Hepatocyte (in vitro differentiated cells): ENCODE measurements around the gene OR10K1. TPM values are rescaled to one million over a fixed set of nuclear protein-coding genes. Genes with fewer than 3 reads are reported as not detected.
A peak's percentile ranks its signal among the peaks of the same experiment; 100 is the strongest.

Source experiments
- DNase-seq: peaks from one replicate; pipeline ENCODE4 v3.0.0-alpha.2; 2016; ENCODE audit warnings: low spot score
- H2AFZ ChIP-seq: fragments of 200-600 bp; sonication (generic); 2 replicates; pipeline ENCODE4 v1.6.0; 2016; ENCODE audit warnings: antibody characterized with exemption, mild to moderate bottlenecking
- H3K27ac ChIP-seq: fragments of 200-600 bp; sonication (generic); 2 replicates; pipeline ENCODE4 v1.5.1; 2016; ENCODE audit warnings: mild to moderate bottlenecking
- H3K27me3 ChIP-seq: fragments of 200-600 bp; sonication (generic); 2 replicates; pipeline ENCODE4 v1.6.1; 2016
- H3K36me3 ChIP-seq: fragments of 200-600 bp; sonication (generic); replicated peaks from 2 replicates; pipeline ENCODE4 v1.5.1; 2016; ENCODE audit warnings: low read depth; ENCODE audit not compliant: insufficient read depth
- H3K4me1 ChIP-seq: fragments of 200-600 bp; sonication (generic); 2 replicates; pipeline ENCODE4 v1.5.1; 2016; ENCODE audit warnings: mild to moderate bottlenecking, moderate library complexity; ENCODE audit not compliant: insufficient read depth
- H3K4me2 ChIP-seq: fragments of 200-600 bp; sonication (generic); 2 replicates; pipeline ENCODE4 v1.6.0; 2016
- H3K4me3 ChIP-seq: fragments of 200-600 bp; sonication (generic); 2 replicates; pipeline ENCODE4 v1.5.1; 2016; ENCODE audit warnings: mild to moderate bottlenecking
- H3K79me2 ChIP-seq: fragments of 200-600 bp; sonication (generic); 2 replicates; pipeline ENCODE4 v1.6.0; 2017; ENCODE audit warnings: mild to moderate bottlenecking
- H3K9me2 ChIP-seq: fragments of 200-600 bp; sonication (generic); replicated peaks from 2 replicates; pipeline ENCODE4 v1.6.0; 2017; ENCODE audit warnings: mild to moderate bottlenecking; ENCODE audit not compliant: insufficient read depth
- H3K9me3 ChIP-seq: fragments of 200-600 bp; sonication (generic); 2 replicates; pipeline ENCODE4 v1.5.1; 2016; ENCODE audit warnings: low read depth, mild to moderate bottlenecking
- H4K20me1 ChIP-seq: fragments of 200-600 bp; sonication (generic); 2 replicates; pipeline ENCODE4 v1.6.0; 2016; ENCODE audit warnings: mild to moderate bottlenecking; ENCODE audit not compliant: insufficient read depth, poor library complexity, severe bottlenecking
- EZH2 ChIP-seq: fragments of 200-600 bp; sonication (generic); IDR thresholded peaks from 2 replicates; pipeline ENCODE4 v1.6.1; 2016; ENCODE audit warnings: antibody characterized with exemption, mild to moderate bottlenecking, borderline replicate concordance
- EZH2phosphoT487 ChIP-seq: fragments of 200-600 bp; sonication (generic); IDR thresholded peaks from one replicate; pipeline ENCODE4 v1.6.1; 2018; ENCODE audit warnings: antibody characterized with exemption, mild to moderate bottlenecking, low read depth, moderate library complexity; ENCODE audit not compliant: unreplicated experiment, severe bottlenecking
- WGBS: methylation state at CpG from one replicate; pipeline ENCODE4 v1.1.6; 2016; ENCODE audit warnings: low lambda C conversion rate; ENCODE audit errors: missing lambda C conversion rate; 5-methylcytosine and 5-hydroxymethylcytosine counted together
- polyA plus RNA-seq: library from polyadenylated mRNA; unstranded; fragments of >200 nt; fragmentation: Nextera tagmentation; extraction: Ambion mirVana; gene quantifications from 2 replicates; pipeline ENCODE4 v1.2.1, GENCODE V29; 2016
- total RNA-seq: library from RNA; depleted of rRNA; stranded (reverse); fragments of >200 nt; gene quantifications from 2 replicates; pipeline ENCODE4 v1.2.3, GENCODE V29; 2014
- TF ChIP-seq, protein P1 (sequence below): fragments of 200-600 bp; sonication (generic); IDR thresholded peaks from 2 replicates; pipeline ENCODE4 v1.5.1; 2016; ENCODE audit warnings: antibody characterized with exemption, mild to moderate bottlenecking; ENCODE audit not compliant: poor library complexity

Gene OR10K1
- total and polyA plus RNA-seq, 2 experiments from 2014 or later, result not detected

DNA sequence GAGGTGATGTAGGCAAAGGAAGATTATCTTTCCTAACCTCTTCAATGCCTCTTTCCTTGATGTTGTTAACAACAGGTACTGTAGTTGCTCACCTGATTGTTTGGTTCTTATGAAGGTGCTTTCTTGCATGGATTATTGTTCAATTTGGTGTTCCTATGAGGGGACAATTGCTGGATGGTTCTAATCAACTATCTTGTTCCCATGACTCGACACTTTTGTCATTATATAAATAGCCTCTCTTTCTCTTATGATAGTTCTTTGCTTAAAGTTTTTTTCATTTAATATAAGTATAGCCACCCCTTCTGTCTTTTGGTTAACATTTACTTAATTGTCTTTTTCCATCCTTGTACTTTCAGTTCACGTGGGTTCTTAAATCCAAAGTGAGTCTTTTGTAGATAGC is 45.9 kb downstream of the OR10K1 start:
- Histone ChIP-seq H3K79me2 (no peaks in the 10 kb centered on the region), H3K4me3 (no peak overlapping the region), H3K4me1 (no peaks in the 10 kb centered on the region), H3K27ac (no peak overlapping the region), H3K4me2 (no peak overlapping the region), H3K9me3 (no peaks in the 10 kb centered on the region), H2AFZ (no peak overlapping the region), H4K20me1 (no peaks in the 10 kb centered on the region), H3K27me3 (no peaks in the 10 kb centered on the region), H3K36me3 (no peaks in the 10 kb centered on the region), H3K9me2 (no peaks in the 10 kb centered on the region)
- whole genome bisulfite sequencing, result 85% methylated on average over 2 of the region's 2 CpGs
- TF ChIP-seq, protein P1, sequence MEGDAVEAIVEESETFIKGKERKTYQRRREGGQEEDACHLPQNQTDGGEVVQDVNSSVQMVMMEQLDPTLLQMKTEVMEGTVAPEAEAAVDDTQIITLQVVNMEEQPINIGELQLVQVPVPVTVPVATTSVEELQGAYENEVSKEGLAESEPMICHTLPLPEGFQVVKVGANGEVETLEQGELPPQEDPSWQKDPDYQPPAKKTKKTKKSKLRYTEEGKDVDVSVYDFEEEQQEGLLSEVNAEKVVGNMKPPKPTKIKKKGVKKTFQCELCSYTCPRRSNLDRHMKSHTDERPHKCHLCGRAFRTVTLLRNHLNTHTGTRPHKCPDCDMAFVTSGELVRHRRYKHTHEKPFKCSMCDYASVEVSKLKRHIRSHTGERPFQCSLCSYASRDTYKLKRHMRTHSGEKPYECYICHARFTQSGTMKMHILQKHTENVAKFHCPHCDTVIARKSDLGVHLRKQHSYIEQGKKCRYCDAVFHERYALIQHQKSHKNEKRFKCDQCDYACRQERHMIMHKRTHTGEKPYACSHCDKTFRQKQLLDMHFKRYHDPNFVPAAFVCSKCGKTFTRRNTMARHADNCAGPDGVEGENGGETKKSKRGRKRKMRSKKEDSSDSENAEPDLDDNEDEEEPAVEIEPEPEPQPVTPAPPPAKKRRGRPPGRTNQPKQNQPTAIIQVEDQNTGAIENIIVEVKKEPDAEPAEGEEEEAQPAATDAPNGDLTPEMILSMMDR, result no peak
- TF ChIP-seq EZH2, result no peak
- no peak for TF ChIP-seq EZH2phosphoT487
- DNase-seq, result no peak

DNA sequence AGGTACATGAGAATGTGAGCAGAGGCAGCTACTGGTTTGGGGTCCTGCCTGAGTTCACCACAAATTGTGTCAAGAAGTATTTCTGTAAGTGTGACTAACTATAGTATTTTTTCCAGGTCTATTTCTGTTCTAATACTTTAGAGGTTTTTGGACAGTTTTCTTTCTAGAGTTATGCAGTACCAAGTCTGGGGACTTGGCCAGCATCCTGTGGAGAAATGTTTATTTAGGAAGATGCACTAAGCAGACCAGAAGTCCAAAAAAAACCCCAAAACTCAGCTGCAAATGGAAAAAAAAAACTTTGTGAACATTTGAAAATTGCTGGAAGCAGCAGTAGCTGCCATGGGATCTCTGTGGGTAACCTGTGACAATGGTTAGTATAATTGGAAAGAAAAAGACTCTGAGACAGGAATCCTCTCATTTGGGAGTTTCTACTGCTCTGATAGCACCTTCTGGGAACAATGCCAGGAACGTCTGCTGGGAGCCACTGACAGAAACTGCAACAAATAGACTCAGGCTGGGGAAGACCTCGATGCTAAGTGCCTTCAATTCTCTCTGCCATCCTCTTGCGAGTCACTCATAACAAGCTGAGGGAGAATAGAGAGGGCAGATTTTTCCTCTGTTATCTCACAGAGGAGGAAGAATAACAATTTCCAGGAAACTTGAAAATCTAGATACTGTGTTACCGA is 48.0 kb downstream of the OR10K1 start:
- H3K4me2 ChIP-seq, result peak overlapping the region; percentile 5
- no peaks in the 10 kb centered on the region for H3K36me3 ChIP-seq
- no peak for TF ChIP-seq EZH2phosphoT487
- TF ChIP-seq, protein P1, result no peak
- no peak for TF ChIP-seq EZH2
- H3K27ac ChIP-seq, result no peak overlapping the region
- no peaks in the 10 kb centered on the region for H3K9me3 ChIP-seq
- H3K27me3 ChIP-seq, result no peaks in the 10 kb centered on the region
- H2AFZ ChIP-seq, result no peak overlapping the region
- no peaks in the 10 kb centered on the region for H3K4me1 ChIP-seq
- WGBS, result 38% methylated on average over 4 of the region's 4 CpGs
- H3K9me2 ChIP-seq, result no peaks in the 10 kb centered on the region
- no peak overlapping the region for H3K4me3 ChIP-seq
- peak; percentile 46 for DNase-seq
- no peaks in the 10 kb centered on the region for H4K20me1 ChIP-seq
- no peaks in the 10 kb centered on the region for H3K79me2 ChIP-seq

DNA sequence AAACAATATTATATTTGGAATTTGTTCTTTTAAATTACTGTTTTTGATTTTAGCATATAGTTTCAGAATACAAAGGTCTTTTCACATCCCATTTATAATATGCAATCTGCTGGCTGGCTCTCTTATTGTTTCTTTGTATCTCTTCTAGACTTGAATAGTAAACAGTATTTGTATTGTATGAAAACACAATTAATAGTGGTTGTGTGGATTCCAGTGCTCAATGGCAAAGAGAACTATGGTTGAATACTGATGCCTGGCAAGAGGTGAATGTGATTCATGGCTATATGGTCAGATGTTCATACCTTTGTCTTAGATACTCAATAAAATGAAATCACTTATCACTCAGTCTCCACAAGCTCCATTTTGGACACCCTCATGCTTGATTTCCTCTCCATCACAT is 55.3 kb downstream of the OR10K1 start:
- Histone ChIP-seq H3K36me3 (no peaks in the 10 kb centered on the region), H2AFZ (no peak overlapping the region), H3K9me2 (no peaks in the 10 kb centered on the region), H3K27ac (no peak overlapping the region), H3K4me3 (no peak overlapping the region), H3K9me3 (no peaks in the 10 kb centered on the region), H3K4me2 (no peak overlapping the region), H3K79me2 (no peaks in the 10 kb centered on the region), H3K4me1 (no peaks in the 10 kb centered on the region), H3K27me3 (no peaks in the 10 kb centered on the region), H4K20me1 (no peaks in the 10 kb centered on the region)
- no peak for TF ChIP-seq EZH2
- TF ChIP-seq, protein P1, result no peak
- TF ChIP-seq EZH2phosphoT487, result no peak
- no peak for DNase-seq

Other genes with a start within 250 kb of the OR10K1 start
- gene CD1A, start 207.4 kb upstream of the OR10K1 start, total RNA-seq, result not detected in 2 replicates
- not detected in 2 replicates for gene CD1A, start 207.4 kb upstream of the OR10K1 start, polyA plus RNA-seq
- not detected in 2 replicates for gene CD1C, start 171.9 kb upstream of the OR10K1 start, total RNA-seq
- gene CD1C, start 171.9 kb upstream of the OR10K1 start, polyA plus RNA-seq, result not detected in 2 replicates
- not detected in 2 replicates for gene CD1B, start 130.3 kb upstream of the OR10K1 start, total RNA-seq
- not detected in 2 replicates for gene CD1B, start 130.3 kb upstream of the OR10K1 start, polyA plus RNA-seq
- not detected in 2 replicates for gene CD1E, start 107.9 kb upstream of the OR10K1 start, total RNA-seq
- not detected in 2 replicates for gene CD1E, start 107.9 kb upstream of the OR10K1 start, polyA plus RNA-seq
- not detected in 2 replicates for gene OR10T2, start 62.4 kb upstream of the OR10K1 start, total RNA-seq
- gene OR10T2, start 62.4 kb upstream of the OR10K1 start, polyA plus RNA-seq, result not detected in 2 replicates
- not detected in 2 replicates for gene OR10K2, start 35.6 kb upstream of the OR10K1 start, total RNA-seq
- not detected in 2 replicates for gene OR10K2, start 35.6 kb upstream of the OR10K1 start, polyA plus RNA-seq
- not detected in 2 replicates for gene OR10R2, start 10.4 kb downstream of the OR10K1 start, total RNA-seq
- not detected in 2 replicates for gene OR10R2, start 10.4 kb downstream of the OR10K1 start, polyA plus RNA-seq
- not detected in 2 replicates for gene OR6Y1, start 92.6 kb downstream of the OR10K1 start, total RNA-seq
- not detected in 2 replicates for gene OR6Y1, start 92.6 kb downstream of the OR10K1 start, polyA plus RNA-seq
- gene OR6P1, start 108.7 kb downstream of the OR10K1 start, total RNA-seq, result not detected in 2 replicates
- not detected in 2 replicates for gene OR6P1, start 108.7 kb downstream of the OR10K1 start, polyA plus RNA-seq
- not detected in 2 replicates for gene OR10X1, start 118.1 kb downstream of the OR10K1 start, total RNA-seq
- not detected in 2 replicates for gene OR10X1, start 118.1 kb downstream of the OR10K1 start, polyA plus RNA-seq
- not detected in 2 replicates for gene OR10Z1, start 143.4 kb downstream of the OR10K1 start, total RNA-seq
- not detected in 2 replicates for gene OR10Z1, start 143.4 kb downstream of the OR10K1 start, polyA plus RNA-seq
- 0.03 and 0.04 TPM in 2 replicates for gene SPTA1, start 224.9 kb downstream of the OR10K1 start, total RNA-seq
- gene SPTA1, start 224.9 kb downstream of the OR10K1 start, polyA plus RNA-seq, result 1.1 TPM in 1 of 2 replicates, not detected in the other
- gene OR6K2, start 238.8 kb downstream of the OR10K1 start, total RNA-seq, result not detected in 2 replicates
- gene OR6K2, start 238.8 kb downstream of the OR10K1 start, polyA plus RNA-seq, result not detected in 2 replicates